Measurements from ENCODE around the gene NRP1. TPM values are rescaled to one million over a fixed set of nuclear protein-coding genes. Genes with fewer than 3 reads are reported as not detected.
A peak's percentile ranks its signal among the peaks of the same experiment; 100 is the strongest.

The NRP1 gene
- total RNA-seq, 2 donors from 2014 or later = 123 TPM

GRCh38 chr10:33352615-33353014 is 18.1 kb upstream of the NRP1 start:
- intact Hi-C loops (cut with DNase I) = no loop called here
- DNase-seq (ENCODE audit: low spot score) = no peak

DNA sequence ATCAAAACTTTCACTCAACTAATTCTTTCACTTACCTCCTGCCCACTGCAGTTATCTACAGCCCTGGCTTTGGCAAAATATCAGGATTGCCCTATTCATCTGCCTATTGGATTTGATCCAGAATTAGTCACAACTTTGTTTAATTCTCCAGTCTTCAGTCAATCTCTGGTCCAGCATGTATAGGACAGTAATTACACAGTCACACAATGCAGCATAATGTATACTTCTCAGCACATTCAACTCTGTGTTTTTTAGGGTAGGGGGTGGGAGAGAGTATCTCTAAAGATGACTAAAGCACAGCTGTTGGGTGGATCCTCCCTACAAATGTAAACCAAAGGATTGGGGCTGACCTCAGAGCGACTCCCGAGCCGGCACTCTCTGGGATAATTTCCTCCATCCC is 17.7 kb upstream of the NRP1 start:
- DNase-seq (ENCODE audit: low spot score) = no peak

GRCh38 chr10:33350041-33350440 is 15.6 kb upstream of the NRP1 start:
- DNase-seq (ENCODE audit: low spot score) = no peak
- intact Hi-C loops (cut with DNase I) = no loop called here

More for the DNA sequence above, 17.7 kb upstream of the NRP1 start:
- intact Hi-C loops (cut with DNase I) = no loop called here

DNA sequence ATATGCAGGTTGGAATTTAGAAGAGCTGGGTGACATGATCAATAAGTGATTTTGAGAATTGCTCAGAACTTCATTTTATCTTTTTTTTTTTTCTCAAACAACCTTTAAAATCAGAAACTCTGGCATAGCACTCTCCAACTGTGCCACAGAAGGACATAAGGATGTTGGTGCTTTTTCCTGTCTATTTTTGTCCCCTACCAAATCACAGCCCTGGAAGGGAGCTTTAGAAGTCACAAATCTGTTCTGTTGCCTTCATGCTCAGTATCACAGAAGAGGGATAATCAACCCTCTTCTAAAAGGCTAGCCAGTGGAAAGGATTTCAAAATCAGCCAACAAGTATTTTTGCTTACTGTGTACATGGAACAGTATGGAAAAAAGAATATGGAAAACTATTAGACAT is 14.8 kb upstream of the NRP1 start:
- no peak for DNase-seq (ENCODE audit: low spot score)
- intact Hi-C loops (cut with DNase I) = loop anchor here in 1 of 2 donors (10.0 kb wide), 1 partner anchor 136 kb away; no protein-coding TSS in a partner anchor

DNA sequence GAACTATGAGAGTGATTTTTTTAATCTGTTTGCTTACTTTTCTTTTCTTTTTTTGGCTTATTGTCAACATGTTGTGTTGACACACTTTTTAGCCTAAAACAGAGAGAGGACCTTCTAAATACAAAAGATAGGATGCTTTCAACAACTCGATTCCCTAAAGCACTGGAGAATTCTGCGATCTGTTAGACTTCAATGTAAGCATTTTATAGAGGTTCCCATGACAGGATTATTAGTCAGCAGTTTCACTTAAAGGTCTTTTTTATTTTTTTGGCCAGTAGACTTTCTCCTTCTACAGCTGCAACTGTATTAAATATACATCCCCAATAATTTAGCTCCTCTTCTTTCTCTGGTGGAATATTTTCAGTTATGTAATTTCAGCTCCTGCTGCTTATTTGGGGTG is 12.7 kb upstream of the NRP1 start:
- intact Hi-C loops (cut with DNase I) = loop anchor here in 1 of 2 donors (10.0 kb wide), 1 partner anchor 138 kb away; no protein-coding TSS in a partner anchor
- DNase-seq (ENCODE audit: low spot score) = no peak

DNA sequence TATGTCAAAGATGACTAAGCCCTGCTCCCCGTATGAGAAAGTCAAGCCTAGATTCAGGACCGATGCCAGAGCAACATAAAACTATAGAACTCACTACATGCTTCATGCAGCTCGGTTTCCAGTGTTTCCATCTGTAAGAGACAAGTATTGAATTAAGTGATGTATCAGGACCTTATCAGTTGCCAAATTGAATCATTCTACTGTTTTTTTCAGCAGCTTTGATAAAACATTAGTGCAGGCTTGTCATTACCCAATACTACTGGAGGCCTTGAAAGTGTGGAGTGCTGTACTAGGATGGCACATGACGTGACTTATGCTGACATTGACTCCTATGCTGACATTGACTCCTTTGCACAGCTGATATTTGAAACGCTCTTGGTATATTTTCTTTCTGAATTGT is 10.8 kb upstream of the NRP1 start:
- intact Hi-C loops (cut with DNase I) = loop anchor here in 1 of 2 donors (10.0 kb wide), 1 partner anchor 140 kb away; no protein-coding TSS in a partner anchor
- DNase-seq (ENCODE audit: low spot score) = no peak

DNA sequence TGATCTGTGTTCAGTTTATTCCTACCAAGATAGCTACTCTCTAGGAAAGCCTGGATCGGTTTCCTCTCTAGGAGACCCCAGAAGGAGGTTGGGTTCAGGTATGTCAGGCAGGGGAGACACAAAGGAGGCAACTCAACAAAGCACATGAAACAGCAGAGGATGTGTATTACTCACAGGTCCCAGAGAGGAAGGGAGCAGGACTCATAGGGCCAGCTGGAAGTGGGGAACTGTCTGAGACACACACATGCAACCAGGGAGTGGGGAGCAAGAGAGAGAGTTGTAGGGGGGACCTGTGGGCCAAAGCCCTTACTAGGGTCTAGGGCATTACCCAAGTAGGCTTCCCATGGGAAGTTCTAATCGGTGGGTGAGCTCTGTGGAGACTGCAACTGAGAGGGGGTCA is 10.2 kb upstream of the NRP1 start:
- intact Hi-C loops (cut with DNase I) = loop anchor here in 1 of 2 donors (10.0 kb wide), 1 partner anchor 140 kb away; no protein-coding TSS in a partner anchor
- no peak for DNase-seq (ENCODE audit: low spot score)

DNA sequence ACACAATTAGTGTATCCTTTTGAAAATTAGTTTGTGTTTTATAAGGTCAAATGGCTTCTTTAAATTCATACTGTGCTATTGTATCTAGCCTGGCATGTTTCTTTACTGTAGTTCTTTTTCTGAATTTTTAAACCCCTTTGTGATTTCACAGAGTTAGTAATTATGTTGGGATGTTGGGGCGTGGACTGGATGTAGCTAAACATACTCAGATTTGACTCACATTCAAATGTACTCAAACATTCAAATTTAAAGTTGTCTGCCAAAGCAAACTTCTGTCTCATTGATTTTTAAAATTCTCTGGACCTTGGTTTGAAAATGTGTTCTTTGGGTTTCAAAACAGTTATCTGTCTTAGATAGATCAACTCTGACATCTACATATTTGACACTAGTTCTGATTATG is 7.2 kb upstream of the NRP1 start:
- intact Hi-C loops (cut with DNase I) = loop anchor here in 1 of 2 donors (10.0 kb wide), 1 partner anchor 143 kb away; no protein-coding TSS in a partner anchor
- DNase-seq (ENCODE audit: low spot score) = no peak

- no peak for DNase-seq (ENCODE audit: low spot score)
- intact Hi-C loops (cut with DNase I) = loop anchor here (5.0 to 10.0 kb wide), 3 partner anchors 767 to 1300 kb away; no protein-coding TSS in a partner anchor
Observed at GRCh38 chr10:33337326-33337957, 3.0 kb upstream of the NRP1 start.

DNA sequence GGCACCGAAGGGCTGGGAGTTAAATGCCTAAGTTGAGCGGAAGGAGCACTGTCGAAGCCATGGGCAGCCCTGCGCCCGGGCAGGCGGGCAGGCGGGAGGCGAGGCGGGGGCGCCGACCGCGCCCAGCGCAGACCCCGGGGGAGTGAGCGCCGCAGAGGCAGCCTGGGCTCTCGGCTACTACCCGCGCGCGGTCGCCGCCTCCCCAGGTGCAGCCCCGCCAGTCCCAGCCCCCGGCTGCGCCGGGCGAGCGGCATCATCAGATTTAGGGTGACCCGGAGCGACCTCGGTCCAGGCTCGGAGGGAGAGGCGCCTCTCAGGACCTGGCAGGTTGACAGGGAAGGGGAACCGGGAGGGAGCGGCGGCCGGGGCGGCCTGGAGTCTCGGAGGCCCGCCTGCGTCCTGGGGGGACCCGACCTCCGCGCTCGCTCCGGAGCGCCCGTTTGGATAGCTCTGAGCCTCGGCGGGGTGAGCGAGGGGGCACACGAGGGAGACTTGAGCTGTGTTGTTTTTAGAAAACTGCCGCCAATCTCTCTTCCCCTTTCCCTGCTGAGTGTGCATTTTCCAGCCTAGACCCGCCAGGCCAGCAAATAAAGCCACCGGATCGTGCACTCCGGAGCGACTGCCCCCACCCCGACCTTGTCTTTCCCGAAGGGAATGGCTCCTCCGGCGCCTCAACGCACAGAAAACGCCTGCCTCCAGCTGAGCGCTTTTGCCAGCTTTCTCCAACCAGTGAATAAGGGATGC is 2.3 kb upstream of the NRP1 start:
- peak; percentile 89 for DNase-seq (ENCODE audit: low spot score)
- intact Hi-C loops (cut with DNase I) = loop anchor here (5.0 to 10.0 kb wide), 3 partner anchors 768 to 1301 kb away; no protein-coding TSS in a partner anchor

DNA sequence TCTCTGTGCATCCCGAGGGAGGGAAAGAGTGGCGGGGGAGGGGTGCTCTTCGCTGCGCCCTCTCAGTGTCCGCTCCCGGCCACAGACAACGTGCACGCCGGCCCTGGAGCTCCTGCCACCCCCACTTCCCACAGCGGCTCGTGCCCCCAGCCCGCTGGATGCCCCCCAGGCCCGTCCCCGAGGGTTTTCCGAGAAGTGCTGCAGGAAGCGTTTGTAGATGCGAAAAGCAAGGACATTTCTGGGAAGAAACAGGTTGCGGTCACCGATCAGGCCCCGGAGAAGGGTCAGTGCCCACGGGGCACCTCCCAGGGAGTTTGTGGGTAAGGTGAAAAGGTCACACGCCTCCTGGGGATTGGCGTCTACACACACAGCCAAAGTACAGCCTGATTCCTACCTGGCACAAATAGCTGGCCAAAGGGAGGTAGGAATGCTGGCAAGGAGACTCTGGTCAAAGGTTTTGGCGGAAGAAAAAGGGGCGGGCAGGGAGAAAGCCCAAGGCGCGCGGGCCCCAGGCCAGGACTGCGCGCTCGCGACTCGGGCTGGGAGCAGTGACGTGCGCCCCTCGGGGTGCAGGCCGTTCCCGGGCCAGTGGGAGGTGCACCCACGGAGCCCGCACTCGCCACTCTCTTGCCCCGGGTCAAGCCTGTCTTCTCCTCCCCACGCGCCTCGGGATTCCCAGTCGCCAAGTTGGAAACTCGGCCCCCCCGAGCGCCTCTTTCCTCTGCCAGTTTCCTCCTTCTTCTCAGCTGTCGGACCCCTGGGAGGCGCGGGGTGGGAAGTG is 1.5 kb upstream of the NRP1 start:
- intact Hi-C loops (cut with DNase I) = loop anchor here (5.0 to 10.0 kb wide), 3 partner anchors 769 to 1301 kb away; no protein-coding TSS in a partner anchor
- peak; percentile 92 for DNase-seq (ENCODE audit: low spot score)

- intact Hi-C loops (cut with DNase I) = loop anchor here (5.0 to 10.0 kb wide), 3 partner anchors 769 to 1302 kb away; no protein-coding TSS in a partner anchor
- DNase-seq (ENCODE audit: low spot score) = no peak
Observed at GRCh38 chr10:33335551-33335800, 1.0 kb upstream of the NRP1 start.

DNA sequence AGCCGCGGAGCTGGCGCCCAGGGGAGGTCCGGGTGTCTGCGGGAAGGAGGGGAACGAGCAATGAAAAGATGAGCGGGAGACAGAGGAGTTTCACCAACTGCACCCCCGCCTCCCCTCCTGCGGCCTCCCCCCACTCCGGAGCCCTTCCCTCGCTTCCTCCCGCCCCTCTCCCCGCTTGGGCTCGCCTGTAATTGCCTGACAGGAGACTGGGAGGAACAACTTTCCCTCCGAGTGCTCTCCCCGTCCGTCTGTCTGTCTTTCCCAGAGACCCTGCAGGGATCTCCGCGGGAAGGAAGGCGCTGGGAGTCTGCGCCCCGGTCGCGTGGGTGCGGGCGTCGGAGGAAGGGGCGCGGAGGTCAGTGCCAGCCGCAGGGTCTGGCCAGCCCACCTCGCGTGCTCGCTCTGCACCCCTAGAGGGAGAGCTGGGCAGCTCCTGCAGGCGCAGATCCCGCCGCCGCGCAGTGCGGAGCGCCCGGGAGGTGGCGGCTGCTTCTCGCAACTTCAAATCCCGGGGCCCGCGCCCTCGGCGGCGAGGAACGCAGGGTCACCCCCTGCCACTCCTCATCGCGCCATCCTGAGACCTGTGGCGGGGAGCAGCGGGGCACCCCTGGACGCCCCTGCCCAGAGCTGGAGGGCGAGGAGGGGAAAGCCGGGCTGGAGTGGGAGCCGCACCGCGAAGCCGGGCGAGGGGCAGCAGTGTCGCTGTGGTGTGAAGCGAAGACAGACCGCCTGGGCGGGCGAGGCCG is 511 bp upstream of the NRP1 start:
- DNase-seq (ENCODE audit: low spot score) = peak; percentile 93
- intact Hi-C loops (cut with DNase I) = loop anchor here (5.0 to 10.0 kb wide), 4 partner anchors 138 to 1302 kb away; no protein-coding TSS in a partner anchor

DNA sequence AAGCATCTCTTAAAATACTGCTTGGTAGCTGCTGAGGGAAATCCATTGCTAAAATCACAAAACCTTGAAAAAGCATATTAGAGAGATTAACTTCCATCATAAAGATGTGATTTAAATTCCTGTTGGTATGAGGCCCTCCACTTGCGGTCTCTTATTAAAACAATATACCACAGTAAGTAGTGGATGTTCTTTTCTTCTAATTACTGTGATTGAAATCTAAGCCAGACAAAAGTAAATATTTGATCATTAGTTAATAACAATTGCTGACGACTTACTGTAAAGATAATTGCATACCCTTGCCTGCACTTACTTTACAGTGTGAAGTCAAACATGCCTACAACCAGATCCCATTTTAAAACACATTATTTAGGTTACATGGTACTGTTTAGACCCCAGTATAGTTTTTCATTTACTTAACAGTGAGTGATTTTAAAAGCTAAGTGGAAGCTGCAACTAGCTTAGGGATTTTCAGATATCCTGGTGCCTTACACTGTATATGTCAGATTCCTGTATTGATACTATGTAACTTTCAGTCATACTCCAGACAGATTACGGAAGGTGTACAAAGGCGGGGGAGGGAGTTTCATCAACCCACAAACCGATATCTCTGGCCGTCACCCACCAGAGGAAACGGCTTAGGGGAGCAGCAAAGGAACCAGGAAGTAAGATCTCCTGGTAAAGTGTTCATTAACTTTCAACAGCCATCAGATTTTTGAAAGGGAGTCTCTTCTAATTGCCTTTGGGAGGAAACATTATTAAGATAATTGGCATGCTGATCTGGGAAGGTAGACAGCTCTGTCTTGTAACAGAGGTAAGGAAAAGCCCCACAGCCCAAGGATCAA is 986 bp downstream of the NRP1 start:
- intact Hi-C loops (cut with DNase I) = loop anchor here (5.0 to 10.0 kb wide), 3 partner anchors 136 to 1191 kb away; no protein-coding TSS in a partner anchor
- DNase-seq (ENCODE audit: low spot score) = no peak

DNA sequence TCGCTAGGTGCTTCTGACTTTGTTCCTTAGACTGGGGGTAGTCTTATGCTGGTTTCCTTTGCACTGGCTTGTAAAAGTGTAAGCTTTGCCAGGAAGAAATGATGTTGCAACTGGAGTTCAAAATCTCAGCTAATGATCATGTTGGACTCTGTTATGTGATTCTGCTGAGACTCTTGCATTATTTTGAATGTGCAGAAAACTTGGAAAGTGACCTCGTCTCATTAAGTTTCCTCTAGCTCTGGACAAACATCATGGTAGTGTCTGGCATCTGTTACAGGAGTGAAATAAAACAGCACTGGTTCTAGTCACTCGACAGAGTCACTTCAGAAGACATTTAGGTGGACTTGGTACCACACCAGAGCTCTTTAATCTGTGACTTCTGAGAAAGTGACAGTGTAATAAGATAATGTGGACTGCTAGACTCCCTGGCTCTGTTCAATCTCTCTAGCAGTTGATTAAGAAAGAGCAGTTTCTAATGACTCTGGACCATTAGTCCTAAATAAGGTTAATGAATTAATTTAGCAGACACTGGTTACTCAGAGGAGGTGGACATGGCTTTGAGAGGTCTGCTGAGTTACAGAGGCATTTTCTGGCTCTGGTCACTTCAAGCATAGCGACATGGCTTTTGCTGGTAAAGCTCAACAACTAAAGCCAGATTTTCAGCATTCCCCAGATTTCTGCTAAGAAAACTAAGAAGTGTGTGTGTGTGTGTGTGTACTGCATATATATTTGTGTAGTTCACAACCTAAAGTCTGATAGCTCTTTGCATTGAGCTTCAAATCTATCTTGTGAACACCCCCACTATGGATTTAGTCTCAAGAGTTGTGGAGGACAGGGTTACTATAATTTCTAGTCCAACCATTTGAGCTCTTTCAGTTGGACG is 2.0 kb downstream of the NRP1 start:
- intact Hi-C loops (cut with DNase I) = loop anchor here (5.0 to 10.0 kb wide), 3 partner anchors 135 to 1192 kb away; no protein-coding TSS in a partner anchor
- DNase-seq (ENCODE audit: low spot score) = no peak

GRCh38 chr10:33331379-33331694 is 3.1 kb downstream of the NRP1 start:
- intact Hi-C loops (cut with DNase I) = loop anchor here (5.0 to 10.0 kb wide), 3 partner anchors 134 to 1193 kb away; no protein-coding TSS in a partner anchor
- no peak for DNase-seq (ENCODE audit: low spot score)

All from posterior vena cava (tissue), 2 donors.